Measurements from ENCODE around the gene BECN2. TPM values are rescaled to one million over a fixed set of nuclear protein-coding genes. Genes with fewer than 3 reads are reported as not detected.
A peak's percentile ranks its signal among the peaks of the same experiment; 100 is the strongest.

BECN2 gene
- polyA plus RNA-seq, 1 of the 3 experiments (the other 2 are of a cell fraction) = not detected

- Histone ChIP-seq H2AFZ (ENCODE audit: low read depth) (no peak overlapping the region), H3K9ac (no peak overlapping the region), H3K9me3 (no peaks in the 10 kb centered on the region), H3K4me2 (no peak overlapping the region), H3K4me3 (ENCODE audit: low read depth in 2 of 2, low read length in 1 of 2) (no peak overlapping the region), H3F3A (replicated peaks; ENCODE audit: insufficient read depth) (peaks cover 9% of the 10 kb centered on the region), H3K36me3 (replicated peaks in 1 of 2; ENCODE audit: control insufficient read depth in 1 of 2, insufficient read depth in 2 of 2, low read length in 1 of 2) (no peaks in the 10 kb centered on the region), H3K27ac (ENCODE audit: low read depth in 2 of 2, low read length in 1 of 2) (no peak overlapping the region), H4K20me1 (ENCODE audit: insufficient read depth) (no peaks in the 10 kb centered on the region), H3K79me2 (ENCODE audit: insufficient read depth) (no peaks in the 10 kb centered on the region), H3K4me1 (ENCODE audit: control insufficient read depth in 1 of 2, insufficient read depth in 2 of 2, low read depth in 1 of 2, low read length in 1 of 2) (peaks cover 0 to 4% of the 10 kb centered on the region in 2 experiments; a peak in 1 of 4 replicates), H3K27me3 (ENCODE audit: insufficient read depth) (no peaks in the 10 kb centered on the region), H3K9me2 (no peaks in the 10 kb centered on the region)
- WGBS (ENCODE audit: low lambda C conversion rate) = 60% methylated on average over 3 of the region's 5 CpGs
- DNase-seq = no peak
- ChIA-PET POLR2A (no interaction called here), CTCF (interaction anchor here (1.2 kb wide), 1 partner anchor 10 kb away, joined by 3 read pairs; no protein-coding TSS in a partner anchor)
- TF ChIP-seq TCF12 (IDR thresholded peaks at IDR 0.05) (no peak), MAX (IDR thresholded peaks at IDR 0.05; ENCODE audit: low read depth) (no peak), IRF3 (IDR thresholded peaks at IDR 0.05; ENCODE audit: low read depth, low read length) (no peak), SIN3A (IDR thresholded peaks at IDR 0.05; ENCODE audit: borderline replicate concordance, low read depth, low read length) (no peak), TAF1 (IDR thresholded peaks at IDR 0.05; ENCODE audit: borderline replicate concordance, low read depth, low read length) (no peak), YY1 (IDR thresholded peaks at IDR 0.05; ENCODE audit: low read depth) (no peak), REST (IDR thresholded peaks at IDR 0.05; ENCODE audit: low read depth, low read length) (no peak)
Observed at GRCh38 chr1:242002072-242002471, 44.5 kb downstream of the BECN2 start.

- no peaks in the 10 kb centered on the region for H3K9me3 ChIP-seq
- no peaks in the 10 kb centered on the region for H3K79me2 ChIP-seq (ENCODE audit: insufficient read depth)
- peaks cover 0 to 4% of the 10 kb centered on the region in 2 experiments; a peak in 1 of 4 replicates for H3K4me1 ChIP-seq (ENCODE audit: control insufficient read depth in 1 of 2, insufficient read depth in 2 of 2, low read depth in 1 of 2, low read length in 1 of 2)
- H3K27ac ChIP-seq (ENCODE audit: low read depth in 2 of 2, low read length in 1 of 2) = no peak overlapping the region
- no peak overlapping the region for H3K4me2 ChIP-seq
- H3K4me3 ChIP-seq (ENCODE audit: low read depth in 2 of 2, low read length in 1 of 2) = no peak overlapping the region
- H3K9ac ChIP-seq = no peak overlapping the region
- no peaks in the 10 kb centered on the region for H4K20me1 ChIP-seq (ENCODE audit: insufficient read depth)
- WGBS (ENCODE audit: low lambda C conversion rate) = 61% methylated on average over 4 of the region's 4 CpGs
- no peak overlapping the region for H2AFZ ChIP-seq (ENCODE audit: low read depth)
- H3K9me2 ChIP-seq = no peaks in the 10 kb centered on the region
- no peak for DNase-seq
- CTCF ChIA-PET = interaction anchor here (1.2 kb wide), 1 partner anchor 10 kb away, joined by 3 read pairs; no protein-coding TSS in a partner anchor
- POLR2A ChIA-PET = no interaction called here
- peaks cover 9% of the 10 kb centered on the region for H3F3A ChIP-seq (replicated peaks; ENCODE audit: insufficient read depth)
- H3K27me3 ChIP-seq (ENCODE audit: insufficient read depth) = no peaks in the 10 kb centered on the region
- no peak for TF ChIP-seq ELF1 (IDR thresholded peaks at IDR 0.05)
- TF ChIP-seq GATA2 (CRISPR knock-in tag; IDR thresholded peaks at IDR 0.05) = peak; percentile 38; the same call in 1 of the 2 replicates
- TF ChIP-seq EZH2phosphoT487 (IDR thresholded peaks at IDR 0.05; ENCODE audit: borderline replicate concordance, low read depth) = no peak
- TF ChIP-seq MXI1 (IDR thresholded peaks at IDR 0.05; ENCODE audit: low read depth, low read length) = no peak
- TF ChIP-seq POLR2AphosphoS5 (IDR thresholded peaks at IDR 0.05; ENCODE audit: low read depth, low read length) = no peak
- 0 out of 4 replicates have a peak, but pooled peaks of 1 of the 2 experiments have one; percentile 9 for TF ChIP-seq EP300 (IDR thresholded peaks at IDR 0.05; ENCODE audit: borderline replicate concordance in 1 of 2, low read depth in 1 of 2, low read length in 1 of 2)
- no peak for TF ChIP-seq CHD2 (IDR thresholded peaks at IDR 0.05; ENCODE audit: low read length, partially characterized antibody)
- TF ChIP-seq NRF1 (IDR thresholded peaks at IDR 0.05; ENCODE audit: low read depth, low read length) = no peak
- TF ChIP-seq FOXJ3 (CRISPR knock-in tag; IDR thresholded peaks at IDR 0.05) = no peak
- no peak for TF ChIP-seq MEF2A (IDR thresholded peaks at IDR 0.05; ENCODE audit: borderline replicate concordance, low read depth)
- TF ChIP-seq PBX3 (IDR thresholded peaks at IDR 0.05) = no peak
- TF ChIP-seq TCF12 (IDR thresholded peaks at IDR 0.05) = peak; percentile 51
- H3K36me3 ChIP-seq (replicated peaks in 1 of 2; ENCODE audit: control insufficient read depth in 1 of 2, insufficient read depth in 2 of 2, low read length in 1 of 2) = no peaks in the 10 kb centered on the region
Observed at GRCh38 chr1:242002510-242002909, 44.9 kb downstream of the BECN2 start.
